GM19463 (cell line): Measurements from ENCODE around the gene NDUFB11.
"Not testable (repeated sequence)": the region's sequence is repeated elsewhere in the genome, so short reads cannot be mapped to it uniquely, and the experiment has no call there.

Experiments used
- ATAC-seq: cut with Tn5 transposase; IDR thresholded peaks from one replicate; pipeline ENCODE4 v1.9.1; 2021; ENCODE audit warnings: mild to moderate bottlenecking, moderate library complexity; ENCODE audit not compliant: unreplicated experiment

NDUFB11 gene

GRCh38 chrX:47146936-47147859, 2.7 kb upstream of the NDUFB11 start:
- ATAC-seq = no peak

GRCh38 chrX:47146121-47146935, 1.8 kb upstream of the NDUFB11 start:
- no peak for ATAC-seq

GRCh38 chrX:47145395-47146120, 1.1 kb upstream of the NDUFB11 start:
- ATAC-seq = peak; percentile 25

GRCh38 chrX:47143894-47144625, 442 bp downstream of the NDUFB11 start:
- ATAC-seq = peak; percentile 2

- no peak for ATAC-seq
Observed at GRCh38 chrX:47138171-47138570, 6.3 kb downstream of the NDUFB11 start.

- ATAC-seq = not testable (repeated sequence)
Observed at GRCh38 chrX:47135650-47136049, 8.9 kb downstream of the NDUFB11 start.

GRCh38 chrX:47133493-47133892, 11.0 kb downstream of the NDUFB11 start:
- no peak for ATAC-seq

GRCh38 chrX:47129899-47130358, 14.6 kb downstream of the NDUFB11 start:
- no peak for ATAC-seq

- ATAC-seq = peak; percentile 99
Observed at GRCh38 chrX:47129157-47129898, 15.2 kb downstream of the NDUFB11 start.

- not testable (repeated sequence) for ATAC-seq
Observed at GRCh38 chrX:47124466-47124865, 20.0 kb downstream of the NDUFB11 start.

GRCh38 chrX:47116551-47117110, 27.9 kb downstream of the NDUFB11 start:
- not testable (repeated sequence) for ATAC-seq

- no peak for ATAC-seq
Observed at GRCh38 chrX:47112316-47112954, 32.1 kb downstream of the NDUFB11 start.

GRCh38 chrX:47110936-47111615, 33.4 kb downstream of the NDUFB11 start:
- ATAC-seq = not testable (repeated sequence)

- ATAC-seq = no peak
Observed at GRCh38 chrX:47101206-47101605, 43.3 kb downstream of the NDUFB11 start.

- no peak for ATAC-seq
Observed at GRCh38 chrX:47098338-47099094, 46.0 kb downstream of the NDUFB11 start.

- no peak for ATAC-seq
Observed at GRCh38 chrX:47097018-47097417, 47.5 kb downstream of the NDUFB11 start.

- no peak for ATAC-seq
Observed at GRCh38 chrX:47093860-47094259, 50.6 kb downstream of the NDUFB11 start.
